ENCODE results near the gene ALDH1L1. TPM values are rescaled to one million over a fixed set of nuclear protein-coding genes. Genes with fewer than 3 reads are reported as not detected.

ALDH1L1 gene
- polyA plus RNA-seq, 3 donors from 2014 or later: not detected

GRCh38 chr3:126124148-126124868 lies 56.1 kb downstream of the ALDH1L1 start:
- Mint-ChIP-seq H3K4me1 (no peaks in the 10 kb centered on the region), H3K27ac (no peak overlapping the region), H3K4me3 (no peak overlapping the region), H3K27me3 (ENCODE audit: low read depth in 3 of 3) (peaks cover 2 to 6% (median 4%) of the 10 kb centered on the region in 3 donors), H3K36me3 (no peaks in the 10 kb centered on the region), H3K9me3 (no peaks in the 10 kb centered on the region)
- DNase-seq: no peak

- Mint-ChIP-seq H3K4me3 (no peak overlapping the region), H3K9me3 (no peaks in the 10 kb centered on the region), H3K36me3 (no peaks in the 10 kb centered on the region), H3K27me3 (ENCODE audit: low read depth in 3 of 3) (peaks cover 2 to 13% (median 6%) of the 10 kb centered on the region in 3 donors), H3K27ac (no peak overlapping the region), H3K4me1 (no peaks in the 10 kb centered on the region)
- no peak for DNase-seq
Measured at GRCh38 chr3:126121632-126122031, 58.8 kb downstream of the ALDH1L1 start.

DNA sequence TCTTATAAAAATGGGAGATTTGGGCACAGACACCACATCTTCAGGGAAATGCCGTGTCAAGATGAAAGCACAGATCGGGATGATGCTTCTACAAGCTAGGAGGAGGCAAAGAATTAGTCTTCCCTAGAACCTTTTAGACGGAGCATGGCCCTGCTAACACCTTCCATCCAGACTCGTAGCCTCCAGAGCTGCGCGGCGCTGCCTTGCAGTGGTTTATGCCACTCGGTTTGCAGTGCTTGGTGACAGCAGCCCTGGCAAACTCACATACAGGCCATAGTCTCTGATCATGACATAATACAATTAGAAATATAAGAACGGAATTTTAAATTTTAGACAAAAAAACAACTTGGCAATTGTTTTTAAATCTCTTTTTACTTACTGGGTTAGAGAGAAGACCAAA lies 59.3 kb downstream of the ALDH1L1 start:
- Mint-ChIP-seq H3K4me1 (no peaks in the 10 kb centered on the region), H3K27me3 (ENCODE audit: low read depth in 3 of 3) (peaks cover 2 to 13% (median 6%) of the 10 kb centered on the region in 3 donors), H3K4me3 (no peak overlapping the region), H3K9me3 (no peaks in the 10 kb centered on the region), H3K27ac (no peak overlapping the region), H3K36me3 (no peaks in the 10 kb centered on the region)
- DNase-seq: no peak

DNA sequence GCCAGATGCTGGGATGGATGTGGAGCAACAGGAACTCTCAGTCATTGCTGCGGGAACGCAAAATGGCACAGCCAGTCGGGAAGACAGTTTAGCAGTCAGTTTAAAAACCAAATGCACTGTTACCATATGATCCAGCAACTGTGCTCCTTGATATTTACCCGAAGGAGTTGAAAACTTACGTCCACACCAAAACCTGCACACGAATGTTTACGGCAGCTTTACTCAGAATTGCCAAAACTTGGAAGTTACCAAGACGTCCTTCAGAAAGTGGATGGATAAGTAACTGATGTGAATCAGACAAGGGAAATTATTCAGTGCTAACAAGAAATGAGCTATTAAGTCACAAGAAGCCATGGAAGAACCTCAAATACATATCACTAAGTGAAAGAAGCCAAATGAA lies 60.4 kb downstream of the ALDH1L1 start:
- no peak for DNase-seq
- Mint-ChIP-seq H3K9me3 (no peaks in the 10 kb centered on the region), H3K4me3 (no peak overlapping the region), H3K4me1 (no peaks in the 10 kb centered on the region), H3K36me3 (no peaks in the 10 kb centered on the region), H3K27me3 (ENCODE audit: low read depth in 3 of 3) (peaks cover 2 to 13% (median 6%) of the 10 kb centered on the region in 3 donors), H3K27ac (no peak overlapping the region)

DNA sequence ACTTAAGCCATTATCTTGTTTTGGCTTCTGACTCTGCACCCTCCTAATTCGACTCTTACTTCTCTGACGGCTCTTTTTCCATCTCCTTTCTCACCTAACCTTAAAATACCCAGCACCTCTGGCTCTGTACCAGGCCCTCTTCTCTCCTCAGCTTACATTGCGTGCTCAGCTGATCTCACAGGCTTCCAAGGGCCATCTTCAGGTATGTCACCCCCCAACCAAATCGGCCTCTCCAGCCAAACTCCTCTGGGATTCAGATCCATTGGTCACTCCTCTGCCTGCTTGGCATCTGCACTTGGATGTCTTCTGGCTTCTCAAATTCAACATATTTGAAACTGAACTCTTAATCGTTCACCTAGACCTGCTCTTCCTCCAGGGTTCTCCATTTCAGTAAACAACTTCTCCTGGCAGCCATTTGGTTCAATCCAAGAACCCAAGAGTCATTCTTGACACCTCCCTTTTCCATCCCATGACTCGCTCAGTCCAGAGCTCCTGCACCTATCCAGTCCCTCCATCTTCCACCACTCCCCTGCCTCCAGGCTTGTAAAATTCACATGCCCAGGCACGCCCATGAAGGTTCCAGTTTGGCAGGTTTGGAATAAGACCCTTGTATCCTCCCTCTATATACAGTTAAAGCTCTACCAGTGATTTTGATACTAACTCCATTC lies 61.2 kb downstream of the ALDH1L1 start:
- Mint-ChIP-seq H3K27me3 (ENCODE audit: low read depth in 3 of 3) (peaks cover 2 to 13% (median 6%) of the 10 kb centered on the region in 3 donors), H3K36me3 (no peaks in the 10 kb centered on the region), H3K4me1 (no peaks in the 10 kb centered on the region), H3K27ac (no peak overlapping the region), H3K4me3 (no peak overlapping the region), H3K9me3 (no peaks in the 10 kb centered on the region)
- DNase-seq: no peak

- H3K36me3 Mint-ChIP-seq: no peaks in the 10 kb centered on the region
- no peak for DNase-seq
- H3K4me1 Mint-ChIP-seq: no peaks in the 10 kb centered on the region
- no peak overlapping the region for H3K4me3 Mint-ChIP-seq
- no peak overlapping the region for H3K27ac Mint-ChIP-seq
- no peaks in the 10 kb centered on the region for H3K9me3 Mint-ChIP-seq
- H3K27me3 Mint-ChIP-seq (ENCODE audit: low read depth in 3 of 3): peaks cover 2 to 13% (median 4%) of the 10 kb centered on the region in 3 donors
Measured at GRCh38 chr3:126118591-126118990, 61.8 kb downstream of the ALDH1L1 start.

GRCh38 chr3:126117786-126118185 lies 62.6 kb downstream of the ALDH1L1 start:
- no peaks in the 10 kb centered on the region for H3K9me3 Mint-ChIP-seq

GRCh38 chr3:126117212-126117611 lies 63.2 kb downstream of the ALDH1L1 start:
- peaks cover 2 to 13% (median 2%) of the 10 kb centered on the region in 3 donors for H3K27me3 Mint-ChIP-seq (ENCODE audit: low read depth in 3 of 3)
- H3K9me3 Mint-ChIP-seq: no peaks in the 10 kb centered on the region
- H3K36me3 Mint-ChIP-seq: no peaks in the 10 kb centered on the region
- H3K4me3 Mint-ChIP-seq: no peak overlapping the region
- DNase-seq: no peak
- no peak overlapping the region for H3K27ac Mint-ChIP-seq
- H3K4me1 Mint-ChIP-seq: no peaks in the 10 kb centered on the region

More at GRCh38 chr3:126117786-126118185, 62.6 kb downstream of the ALDH1L1 start:
- H3K36me3 Mint-ChIP-seq: no peaks in the 10 kb centered on the region
- H3K27ac Mint-ChIP-seq: no peak overlapping the region
- no peak overlapping the region for H3K4me3 Mint-ChIP-seq
- H3K27me3 Mint-ChIP-seq (ENCODE audit: low read depth in 3 of 3): peaks cover 2 to 13% (median 3%) of the 10 kb centered on the region in 3 donors
- H3K4me1 Mint-ChIP-seq: no peaks in the 10 kb centered on the region
- DNase-seq: no peak

- Mint-ChIP-seq H3K27me3 (ENCODE audit: low read depth in 3 of 3) (peaks cover 2 to 13% (median 2%) of the 10 kb centered on the region in 3 donors), H3K27ac (no peak overlapping the region), H3K36me3 (no peaks in the 10 kb centered on the region), H3K9me3 (no peaks in the 10 kb centered on the region), H3K4me3 (no peak overlapping the region), H3K4me1 (no peaks in the 10 kb centered on the region)
- DNase-seq: no peak
Measured at GRCh38 chr3:126116526-126116925, 63.9 kb downstream of the ALDH1L1 start.

- H3K9me3 Mint-ChIP-seq: no peaks in the 10 kb centered on the region
- no peak overlapping the region for H3K27ac Mint-ChIP-seq
- no peak for DNase-seq
- no peak overlapping the region for H3K4me3 Mint-ChIP-seq
- H3K36me3 Mint-ChIP-seq: no peaks in the 10 kb centered on the region
- H3K27me3 Mint-ChIP-seq (ENCODE audit: low read depth in 3 of 3): peaks cover 2 to 9% (median 2%) of the 10 kb centered on the region in 3 donors
- H3K4me1 Mint-ChIP-seq: no peaks in the 10 kb centered on the region
Measured at GRCh38 chr3:126114443-126115386, 65.7 kb downstream of the ALDH1L1 start.

- no peaks in the 10 kb centered on the region for H3K36me3 Mint-ChIP-seq
- no peak for DNase-seq
- no peak overlapping the region for H3K27ac Mint-ChIP-seq
- peaks cover 2 to 4% (median 2%) of the 10 kb centered on the region in 3 donors for H3K27me3 Mint-ChIP-seq (ENCODE audit: low read depth in 3 of 3)
- no peak overlapping the region for H3K4me3 Mint-ChIP-seq
- no peaks in the 10 kb centered on the region for H3K9me3 Mint-ChIP-seq
- H3K4me1 Mint-ChIP-seq: no peaks in the 10 kb centered on the region
Measured at GRCh38 chr3:126113733-126114442, 66.5 kb downstream of the ALDH1L1 start.

- no peak for DNase-seq
- H3K27ac Mint-ChIP-seq: no peak overlapping the region
- H3K27me3 Mint-ChIP-seq (ENCODE audit: low read depth in 3 of 3): peaks cover 2 to 3% (median 2%) of the 10 kb centered on the region in 3 donors
- no peaks in the 10 kb centered on the region for H3K9me3 Mint-ChIP-seq
- H3K4me1 Mint-ChIP-seq: no peaks in the 10 kb centered on the region
- H3K4me3 Mint-ChIP-seq: no peak overlapping the region
- H3K36me3 Mint-ChIP-seq: no peaks in the 10 kb centered on the region
Measured at GRCh38 chr3:126113238-126113555, 67.2 kb downstream of the ALDH1L1 start.

DNA sequence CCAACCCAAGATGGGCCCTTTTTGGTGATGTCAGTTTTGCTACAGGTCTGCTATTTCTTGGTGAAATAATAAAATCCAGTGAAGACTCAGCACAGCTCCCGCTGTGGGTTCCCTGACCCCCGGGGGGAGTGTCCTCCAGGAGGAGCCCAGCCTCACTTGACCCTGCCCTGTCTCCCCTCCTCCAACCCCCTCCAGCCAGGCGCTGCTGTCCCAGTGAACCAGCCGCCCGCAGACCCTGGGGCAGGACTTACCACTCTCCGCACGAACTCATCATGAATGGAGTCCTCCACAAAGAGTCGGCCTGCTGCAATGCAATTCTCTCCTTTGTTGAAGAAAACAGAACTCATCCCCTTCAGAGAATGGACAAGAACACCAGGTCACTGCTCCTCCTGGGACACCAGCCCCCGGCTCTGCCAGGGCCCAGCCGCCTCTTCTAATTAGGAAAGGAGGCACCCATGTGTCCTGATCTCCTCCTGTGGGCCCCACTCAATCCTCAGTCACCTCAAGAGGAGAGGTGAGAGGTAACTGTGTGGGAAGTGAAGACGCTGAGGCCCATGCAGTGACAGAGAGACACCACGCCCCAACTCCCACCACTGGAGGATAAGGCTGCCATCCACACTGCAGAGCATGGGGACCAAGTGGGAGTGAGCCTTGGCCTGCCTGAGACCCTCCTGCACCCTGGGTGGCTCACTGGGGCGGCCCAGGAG lies 67.7 kb downstream of the ALDH1L1 start:
- no peak overlapping the region for H3K27ac Mint-ChIP-seq
- H3K9me3 Mint-ChIP-seq: no peaks in the 10 kb centered on the region
- peaks cover 2% of the 10 kb centered on the region in 3 donors for H3K27me3 Mint-ChIP-seq (ENCODE audit: low read depth in 3 of 3)
- H3K4me1 Mint-ChIP-seq: no peaks in the 10 kb centered on the region
- H3K4me3 Mint-ChIP-seq: no peak overlapping the region
- no peak for DNase-seq
- H3K36me3 Mint-ChIP-seq: no peaks in the 10 kb centered on the region
